Esophagus squamous epithelium (tissue), 5 donors: Measurements from ENCODE around the gene OR13C4. TPM values are rescaled to one million over a fixed set of nuclear protein-coding genes. Genes with fewer than 3 reads are reported as not detected.

Experiments used
- DNase-seq: peaks from one replicate; lab custom pipeline; 2025; lab: John Stamatoyannopoulos, UW
- H3K27ac ChIP-seq, 4 donors: fragments of 200-600 bp; sonication (generic); one replicate each; pipeline ENCODE4 v1.5.1; 2016 to 2019; ENCODE audit warnings: mild to moderate bottlenecking in 1 of 4
- H3K27me3 ChIP-seq, 4 donors: fragments of 200-600 bp; sonication (generic); 1 replicate in 3 of 4; 2 replicates in 1 of 4; pipeline versions ENCODE4 v1.5.1 to v1.6.0; 2017 to 2021; ENCODE audit warnings: antibody characterized with exemption in 1 of 4
- H3K36me3 ChIP-seq, 3 donors: fragments of 200-600 bp; sonication (generic); one replicate each; pipeline ENCODE4 v1.5.1; 2016 to 2019
- H3K4me1 ChIP-seq, 3 donors: fragments of 200-600 bp; sonication (generic); one replicate each; pipeline ENCODE4 v1.5.1; 2017 to 2019
- H3K4me3 ChIP-seq, 4 donors: fragments of 200-600 bp; sonication (generic); 1 replicate in 3 of 4; 2 replicates in 1 of 4; pipeline ENCODE4 v1.5.1; 2016 to 2019; ENCODE audit warnings: mild to moderate bottlenecking in 2 of 4, moderate library complexity in 1 of 4
- H3K9me3 ChIP-seq, 3 donors: fragments of 200-600 bp; sonication (generic); one replicate each; pipeline ENCODE4 v1.5.1; 2016 to 2019
- CTCF ChIP-seq, 6 experiments: fragments of 450-650 bp in 4 of 6; fragments of 200-600 bp in 2 of 6; sonication (generic) in 2 of 6; IDR thresholded peaks; one replicate each; pipeline ENCODE4 v1.5.1; 2016 to 2019; ENCODE audit warnings: antibody characterized with exemption in 6 of 6, mild to moderate bottlenecking in 4 of 6, moderate library complexity in 4 of 6
- POLR2A ChIP-seq, 4 donors: fragments of 450-650 bp; IDR thresholded peaks; one replicate each; pipeline ENCODE4 v1.6.1; 2017; ENCODE audit warnings: antibody characterized with exemption in 4 of 4, mild to moderate bottlenecking in 4 of 4, moderate library complexity in 3 of 4
- WGBS, 2 donors: methylation state at CpG; one replicate each; pipeline ENCODE4 v1.1.5; 2018; 5-methylcytosine and 5-hydroxymethylcytosine counted together
- intact Hi-C: fragments of 100-400 bp; cut with DNase I; formaldehyde crosslinking; loops from one replicate; pipeline ENCODE4 v1.15.0; 2022
- total RNA-seq, 4 donors: library from RNA; depleted of rRNA; stranded (reverse); fragments of >200 nt; gene quantifications; one replicate each; pipeline ENCODE4 v1.1.0, GENCODE V29; 2016
- donor health status: DM: yes; HTN: yes; CAD: no.

Gene OR13C4
- total RNA-seq, 4 donors from 2014 or later, result not detected

- TF ChIP-seq POLR2A (IDR thresholded peaks at IDR 0.05) (no peak), CTCF (IDR thresholded peaks at IDR 0.05) (no peak)
- 33 to 38% methylated on average over 3 of the region's 3 CpGs for WGBS, 2 donors
- Histone ChIP-seq H3K27ac (no peak overlapping the region), H3K9me3 (no peaks in the 10 kb centered on the region), H3K4me1 (no peaks in the 10 kb centered on the region), H3K36me3 (no peaks in the 10 kb centered on the region), H3K4me3 (no peak overlapping the region), H3K27me3 (no peaks in the 10 kb centered on the region)
- no peak for DNase-seq
- intact Hi-C loops, result no loop called here
These were observed 32.2 kb downstream of the OR13C4 start for GRCh38 chr9:104494808-104495207.

- TF ChIP-seq POLR2A (IDR thresholded peaks at IDR 0.05) (no peak), CTCF (IDR thresholded peaks at IDR 0.05) (no peak)
- Histone ChIP-seq H3K27me3 (no peaks in the 10 kb centered on the region), H3K27ac (no peak overlapping the region), H3K4me3 (no peak overlapping the region), H3K4me1 (no peaks in the 10 kb centered on the region), H3K9me3 (no peaks in the 10 kb centered on the region), H3K36me3 (no peaks in the 10 kb centered on the region)
- 84 to 90% methylated on average over 2 of the region's 2 CpGs for WGBS, 2 donors
- intact Hi-C loops, result no loop called here
- no peak for DNase-seq
These were observed 42.0 kb downstream of the OR13C4 start for GRCh38 chr9:104485014-104485413.

- H3K4me3 ChIP-seq, result no peak overlapping the region
- no peak for DNase-seq
- 45 to 61% methylated on average over 5 of the region's 5 CpGs for WGBS, 2 donors
- no peak overlapping the region for H3K27ac ChIP-seq
- TF ChIP-seq POLR2A (IDR thresholded peaks at IDR 0.05), result no peak
- no peak for TF ChIP-seq CTCF (IDR thresholded peaks at IDR 0.05)
- intact Hi-C loops, result no loop called here
- no peaks in the 10 kb centered on the region for H3K27me3 ChIP-seq
- no peaks in the 10 kb centered on the region for H3K36me3 ChIP-seq
- no peaks in the 10 kb centered on the region for H3K9me3 ChIP-seq
- H3K4me1 ChIP-seq, result no peaks in the 10 kb centered on the region
These were observed 44.0 kb downstream of the OR13C4 start for GRCh38 chr9:104482921-104483570.

Other genes with a start within 250 kb of the OR13C4 start
- gene OR13F1, start 22.9 kb downstream of the OR13C4 start, total RNA-seq, result not detected
- not detected for gene OR13C3, start 9.6 kb upstream of the OR13C4 start, total RNA-seq
- gene OR13C8, start 42.0 kb upstream of the OR13C4 start, total RNA-seq, result not detected
- gene OR13C5, start 72.2 kb upstream of the OR13C4 start, total RNA-seq, result not detected
- gene OR13C2, start 78.4 kb upstream of the OR13C4 start, total RNA-seq, result not detected
- gene OR13C9, start 91.0 kb upstream of the OR13C4 start, total RNA-seq, result not detected
- gene OR13D1, start 167.3 kb upstream of the OR13C4 start, total RNA-seq, result not detected
- 10 to 100 TPM; 20.1 to 34.2 (median 30.2) TPM for gene NIPSNAP3A, start 220.5 kb upstream of the OR13C4 start, total RNA-seq
- 1 to 10 TPM in 1 of 4 donors, under 1 TPM in 1, not detected in 2; 0.13 to 2.7 TPM for gene NIPSNAP3B, start 236.9 kb upstream of the OR13C4 start, total RNA-seq